Epithelial cell of esophagus (primary cell): ENCODE measurements around the gene PLSCR3.

Experiments
- DNase-seq: peaks from one replicate; pipeline ENCODE4 v3.0.0; 2010; ENCODE audit warnings: low read depth
- H3K4me3 ChIP-seq: 2 replicates; pipeline ENCODE4 v1.5.1; 2011; ENCODE audit warnings: mild to moderate bottlenecking, low read length, control low read depth
- TF ChIP-seq, protein P1 (sequence below): IDR thresholded peaks from 2 replicates; pipeline ENCODE4 v1.5.1; 2011; ENCODE audit warnings: low read depth, mild to moderate bottlenecking, low read length, control low read depth, inconsistent platforms; ENCODE audit not compliant: insufficient read depth; ENCODE audit errors: missing control alignments

Gene PLSCR3

GRCh38 chr17:7435676-7436555, 41.6 kb upstream of the PLSCR3 start:
- DNase-seq = peak; percentile 63
- peak overlapping the region; percentile 77 for H3K4me3 ChIP-seq
- TF ChIP-seq, protein P1, sequence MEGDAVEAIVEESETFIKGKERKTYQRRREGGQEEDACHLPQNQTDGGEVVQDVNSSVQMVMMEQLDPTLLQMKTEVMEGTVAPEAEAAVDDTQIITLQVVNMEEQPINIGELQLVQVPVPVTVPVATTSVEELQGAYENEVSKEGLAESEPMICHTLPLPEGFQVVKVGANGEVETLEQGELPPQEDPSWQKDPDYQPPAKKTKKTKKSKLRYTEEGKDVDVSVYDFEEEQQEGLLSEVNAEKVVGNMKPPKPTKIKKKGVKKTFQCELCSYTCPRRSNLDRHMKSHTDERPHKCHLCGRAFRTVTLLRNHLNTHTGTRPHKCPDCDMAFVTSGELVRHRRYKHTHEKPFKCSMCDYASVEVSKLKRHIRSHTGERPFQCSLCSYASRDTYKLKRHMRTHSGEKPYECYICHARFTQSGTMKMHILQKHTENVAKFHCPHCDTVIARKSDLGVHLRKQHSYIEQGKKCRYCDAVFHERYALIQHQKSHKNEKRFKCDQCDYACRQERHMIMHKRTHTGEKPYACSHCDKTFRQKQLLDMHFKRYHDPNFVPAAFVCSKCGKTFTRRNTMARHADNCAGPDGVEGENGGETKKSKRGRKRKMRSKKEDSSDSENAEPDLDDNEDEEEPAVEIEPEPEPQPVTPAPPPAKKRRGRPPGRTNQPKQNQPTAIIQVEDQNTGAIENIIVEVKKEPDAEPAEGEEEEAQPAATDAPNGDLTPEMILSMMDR = no peak

DNA sequence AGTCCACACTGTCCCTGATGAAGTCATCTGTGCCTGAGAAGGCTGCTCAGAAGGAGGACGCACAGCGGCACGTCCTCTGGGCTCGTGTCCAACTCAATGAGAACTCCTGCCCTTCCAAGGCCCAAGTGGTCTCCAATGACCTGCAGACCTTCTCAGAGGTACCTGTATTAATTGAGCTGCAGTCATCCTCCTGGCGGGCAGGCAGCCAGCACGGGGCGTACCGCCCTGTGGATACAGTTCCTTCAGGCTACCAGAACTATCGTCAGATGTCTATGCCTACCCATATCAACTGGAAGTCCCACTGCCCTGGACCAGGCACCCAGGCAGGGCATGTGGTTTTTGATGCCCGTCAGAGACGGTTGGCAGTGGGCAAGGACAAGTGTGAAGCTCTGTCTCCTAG, 38.0 kb upstream of the PLSCR3 start:
- no peak overlapping the region for H3K4me3 ChIP-seq
- no peak for DNase-seq
- TF ChIP-seq, protein P1 = no peak

- TF ChIP-seq, protein P1 = no peak
- DNase-seq = no peak
- no peak overlapping the region for H3K4me3 ChIP-seq
Observed at GRCh38 chr17:7431231-7431630, 36.9 kb upstream of the PLSCR3 start.

DNA sequence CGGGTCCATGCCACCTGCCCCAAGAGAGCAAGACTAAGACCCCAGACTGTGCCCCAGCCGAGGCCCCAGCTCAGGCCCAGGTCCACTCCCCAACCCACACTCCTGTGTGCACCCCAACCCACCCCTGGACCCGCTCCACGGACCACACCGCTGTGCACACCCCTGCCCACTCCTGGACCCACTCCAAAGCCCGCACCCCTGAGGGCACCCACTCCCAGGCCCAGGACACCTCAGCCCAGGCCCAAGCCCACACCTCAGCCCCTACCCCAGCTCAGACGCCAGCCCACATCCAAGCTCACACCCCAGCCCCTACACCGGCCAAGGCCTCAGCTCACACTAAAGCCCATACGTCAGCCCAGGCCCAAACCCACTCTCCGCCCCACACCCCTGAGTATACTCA, 35.4 kb upstream of the PLSCR3 start:
- TF ChIP-seq, protein P1 = no peak
- no peak overlapping the region for H3K4me3 ChIP-seq
- DNase-seq = no peak

- TF ChIP-seq, protein P1 = no peak
- no peak for DNase-seq
- H3K4me3 ChIP-seq = no peak within 1 kb of the TSS
Observed at GRCh38 chr17:7428557-7428956, 34.2 kb upstream of the PLSCR3 start, which contains the start of gene SPEM3. TSS of gene SPEM3 (plus strand) at chr17:7428857. CDS start at chr17:7428903, 46 bp downstream.

DNA sequence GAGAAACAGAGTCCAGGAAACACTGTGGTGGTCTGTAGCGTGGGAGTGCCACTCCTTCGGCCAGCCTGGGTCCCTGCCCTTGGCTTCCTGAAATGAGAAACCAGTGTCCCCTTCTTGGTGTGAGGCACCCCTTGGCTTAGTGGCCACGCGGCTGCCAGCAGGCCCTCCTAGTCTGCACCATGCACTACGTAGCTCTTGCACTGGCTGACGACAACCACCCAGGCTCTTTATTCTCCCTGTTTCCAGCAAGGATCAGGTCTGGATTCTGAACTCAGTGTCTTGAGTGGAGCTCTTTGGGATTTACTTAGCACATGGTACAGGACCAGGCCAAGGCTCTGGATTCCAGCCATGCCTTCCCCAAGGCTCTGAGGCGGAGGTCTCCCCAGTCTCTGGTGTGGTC, 33.2 kb upstream of the PLSCR3 start:
- TF ChIP-seq, protein P1 = no peak
- DNase-seq = no peak
- no peak overlapping the region for H3K4me3 ChIP-seq
